Left ventricle myocardium inferior (tissue), 1 donor: Measurements from ENCODE around the gene SPATA45. TPM values are rescaled to one million over a fixed set of nuclear protein-coding genes. Genes with fewer than 3 reads are reported as not detected.

Experiments
- DNase-seq: peaks from one replicate; pipeline ENCODE4 v3.0.0-alpha.2; 2020
- H3K27ac ChIP-seq: fragments of 200-600 bp; replicated peaks from 2 replicates; pipeline ENCODE4 v1.8.0; 2021
- H3K27me3 ChIP-seq: fragments of 200-600 bp; 2 replicates; pipeline ENCODE4 v1.8.0; 2021; ENCODE audit warnings: low read depth
- H3K36me3 ChIP-seq: fragments of 200-600 bp; 2 replicates; pipeline ENCODE4 v1.8.0; 2021
- H3K4me1 ChIP-seq: fragments of 200-600 bp; 2 replicates; pipeline ENCODE4 v1.8.0; 2021
- H3K4me3 ChIP-seq: fragments of 200-600 bp; 2 replicates; pipeline ENCODE4 v1.8.0; 2021; ENCODE audit warnings: mild to moderate bottlenecking, moderate library complexity
- H3K9me3 ChIP-seq: fragments of 200-600 bp; replicated peaks from 2 replicates; pipeline ENCODE4 v1.8.0; 2021
- intact Hi-C: fragments of 100-400 bp; cut with micrococcal nuclease; formaldehyde crosslinking; loops from one replicate; pipeline ENCODE4 v1.11.0; 2022
- total RNA-seq: library from RNA; stranded (reverse); fragmentation: NEBNext Ultra II Directional; extraction: Animal tissue kit (Norgen Biotek cat#: 25700); gene quantifications from one replicate; pipeline ENCODE4 v1.2.1, GENCODE V29; 2021
- TF ChIP-seq, protein P1 (sequence below): fragments of 200-600 bp; IDR thresholded peaks from 2 replicates; pipeline ENCODE4 v1.8.0; 2021; ENCODE audit warnings: antibody characterized with exemption, mild to moderate bottlenecking, borderline replicate concordance
- donor health status: DM: no; HTN: yes; CAD: no; lungs with severe emphysema.

Gene SPATA45
- total RNA-seq, 1 donor from 2014 or later, result not detected

DNA sequence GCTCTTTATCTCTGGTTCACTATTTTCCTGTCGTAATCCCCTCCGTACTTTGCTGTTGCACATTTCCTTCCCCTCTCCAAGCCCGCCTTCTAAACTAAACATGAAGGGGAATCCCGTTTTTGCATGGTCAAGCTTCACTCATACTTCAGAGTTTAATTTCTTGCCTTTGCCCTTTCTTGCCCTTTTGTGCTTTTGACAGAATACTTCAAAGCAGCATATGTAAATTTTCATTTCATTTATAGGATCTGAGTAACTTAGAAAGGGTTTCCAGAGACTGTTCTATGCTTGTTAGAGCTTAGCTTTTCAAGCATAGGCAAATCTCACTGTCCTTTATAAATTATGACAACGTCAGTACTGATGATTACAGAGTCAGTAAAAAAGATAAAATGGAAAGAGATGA is 27.7 kb downstream of the SPATA45 start:
- Histone ChIP-seq H3K4me3 (no peak overlapping the region), H3K36me3 (no peaks in the 10 kb centered on the region), H3K27ac (no peak overlapping the region), H3K4me1 (no peaks in the 10 kb centered on the region), H3K27me3 (no peaks in the 10 kb centered on the region), H3K9me3 (no peaks in the 10 kb centered on the region)
- DNase-seq, result no peak
- TF ChIP-seq, protein P1, sequence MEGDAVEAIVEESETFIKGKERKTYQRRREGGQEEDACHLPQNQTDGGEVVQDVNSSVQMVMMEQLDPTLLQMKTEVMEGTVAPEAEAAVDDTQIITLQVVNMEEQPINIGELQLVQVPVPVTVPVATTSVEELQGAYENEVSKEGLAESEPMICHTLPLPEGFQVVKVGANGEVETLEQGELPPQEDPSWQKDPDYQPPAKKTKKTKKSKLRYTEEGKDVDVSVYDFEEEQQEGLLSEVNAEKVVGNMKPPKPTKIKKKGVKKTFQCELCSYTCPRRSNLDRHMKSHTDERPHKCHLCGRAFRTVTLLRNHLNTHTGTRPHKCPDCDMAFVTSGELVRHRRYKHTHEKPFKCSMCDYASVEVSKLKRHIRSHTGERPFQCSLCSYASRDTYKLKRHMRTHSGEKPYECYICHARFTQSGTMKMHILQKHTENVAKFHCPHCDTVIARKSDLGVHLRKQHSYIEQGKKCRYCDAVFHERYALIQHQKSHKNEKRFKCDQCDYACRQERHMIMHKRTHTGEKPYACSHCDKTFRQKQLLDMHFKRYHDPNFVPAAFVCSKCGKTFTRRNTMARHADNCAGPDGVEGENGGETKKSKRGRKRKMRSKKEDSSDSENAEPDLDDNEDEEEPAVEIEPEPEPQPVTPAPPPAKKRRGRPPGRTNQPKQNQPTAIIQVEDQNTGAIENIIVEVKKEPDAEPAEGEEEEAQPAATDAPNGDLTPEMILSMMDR, result no peak
- intact Hi-C loops, result loop anchor here (5.0 kb wide), 1 partner anchor 178 kb away; no protein-coding TSS in a partner anchor

DNA sequence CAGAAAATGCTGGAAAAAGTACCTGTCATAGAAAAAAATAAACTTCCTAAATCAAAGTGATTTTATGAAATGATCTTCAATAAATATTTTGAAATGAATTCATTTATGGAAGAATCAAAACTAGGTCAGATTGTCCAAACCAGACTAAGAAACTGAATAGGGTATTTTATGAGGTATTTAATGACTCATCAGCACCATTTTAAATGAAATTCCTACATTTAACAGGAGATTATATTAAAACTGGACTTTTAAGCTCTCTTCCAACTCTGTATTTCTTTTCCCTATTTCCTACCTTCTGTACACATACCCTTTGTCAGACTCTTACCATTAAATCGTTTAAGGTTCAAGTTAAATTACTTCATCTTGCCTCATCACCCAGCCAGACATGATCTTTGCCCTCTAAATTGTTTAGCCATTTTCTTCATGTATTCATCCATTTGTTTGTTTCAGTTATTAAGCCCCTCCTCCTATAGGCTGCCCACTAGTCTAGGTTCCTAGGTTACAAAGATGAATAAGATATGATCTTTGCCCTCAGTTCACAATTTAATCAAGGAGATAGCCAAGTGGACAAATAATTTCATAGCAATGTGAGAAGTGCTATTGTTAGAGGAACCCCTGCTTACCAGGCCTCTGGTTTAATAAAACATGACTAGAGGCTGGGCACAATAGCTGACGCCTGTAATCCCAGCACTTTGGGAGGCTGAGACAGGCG is 30.7 kb downstream of the SPATA45 start:
- TF ChIP-seq, protein P1, result no peak
- H3K27me3 ChIP-seq, result no peaks in the 10 kb centered on the region
- intact Hi-C loops, result loop anchor here (5.0 kb wide), 1 partner anchor 181 kb away; no protein-coding TSS in a partner anchor
- H3K9me3 ChIP-seq, result no peaks in the 10 kb centered on the region
- H3K4me1 ChIP-seq, result no peaks in the 10 kb centered on the region
- H3K27ac ChIP-seq, result no peak overlapping the region
- DNase-seq, result no peak
- peaks cover 19% of the 10 kb centered on the region for H3K36me3 ChIP-seq
- H3K4me3 ChIP-seq, result no peak overlapping the region

DNA sequence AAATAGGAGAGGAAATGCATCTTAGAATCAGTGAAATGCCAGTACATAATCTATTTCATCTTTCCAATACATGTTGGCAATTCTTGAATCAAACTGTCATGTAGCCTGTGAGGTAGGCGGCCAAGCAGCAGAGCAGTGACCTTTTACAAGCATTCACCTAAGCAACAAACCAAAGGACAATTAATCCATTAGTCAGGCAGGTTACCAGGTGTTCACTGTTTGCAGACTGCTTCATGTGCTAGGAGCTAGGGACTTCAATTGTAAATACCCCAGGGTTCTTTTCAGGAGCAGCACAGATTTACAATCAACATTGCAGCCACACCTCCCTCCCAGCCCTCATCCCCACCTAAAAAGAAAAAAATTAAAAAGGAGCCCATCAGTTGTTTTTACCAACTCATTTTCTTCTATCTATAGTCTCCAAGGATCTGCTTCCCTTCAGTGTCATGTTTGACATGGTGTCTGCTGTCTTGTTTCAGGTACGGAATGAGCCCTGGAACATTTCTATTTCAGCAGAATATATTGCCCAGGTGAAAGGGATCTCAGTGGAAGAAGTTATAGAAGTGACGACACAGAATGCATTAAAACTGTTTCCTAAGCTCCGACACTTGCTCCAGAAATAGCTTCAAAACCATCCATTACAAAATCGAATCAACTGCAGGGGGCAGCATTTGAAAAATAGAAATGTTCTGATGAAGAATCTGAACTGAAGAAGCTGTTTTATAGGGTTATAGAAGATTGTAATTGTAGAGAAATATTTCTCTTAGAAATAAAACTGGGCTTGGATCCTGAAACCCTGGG is 32.7 kb downstream of the SPATA45 start:
- H3K36me3 ChIP-seq, result peaks cover 26% of the 10 kb centered on the region
- no peak for DNase-seq
- H3K9me3 ChIP-seq, result no peaks in the 10 kb centered on the region
- H3K4me1 ChIP-seq, result no peaks in the 10 kb centered on the region
- intact Hi-C loops, result loop anchor here (5.0 kb wide), 1 partner anchor 183 kb away; no protein-coding TSS in a partner anchor
- no peak overlapping the region for H3K4me3 ChIP-seq
- no peaks in the 10 kb centered on the region for H3K27me3 ChIP-seq
- TF ChIP-seq, protein P1, result peak; percentile 53
- H3K27ac ChIP-seq, result no peak overlapping the region

DNA sequence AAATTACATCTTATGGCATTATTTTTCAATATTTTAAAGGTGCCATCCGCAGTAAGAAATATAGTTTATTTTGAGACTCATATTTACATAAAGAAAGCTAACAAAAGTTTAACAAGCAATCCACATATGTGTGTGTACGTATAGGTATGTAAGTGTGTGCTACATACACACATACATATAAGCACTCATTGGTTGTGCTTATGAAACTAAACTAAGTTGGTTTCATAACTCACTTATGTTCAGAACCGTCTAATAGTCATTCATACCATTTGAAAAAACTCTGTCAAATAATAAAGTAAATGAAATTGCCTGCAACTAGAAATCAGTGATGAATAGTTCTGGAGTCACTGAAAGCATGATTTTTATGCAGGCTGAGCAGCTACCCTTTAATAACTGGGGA is 41.7 kb downstream of the SPATA45 start:
- no peaks in the 10 kb centered on the region for H3K9me3 ChIP-seq
- no peak overlapping the region for H3K4me3 ChIP-seq
- TF ChIP-seq, protein P1, result no peak
- intact Hi-C loops, result no loop called here
- H3K27me3 ChIP-seq, result no peaks in the 10 kb centered on the region
- H3K27ac ChIP-seq, result no peak overlapping the region
- DNase-seq, result no peak
- no peaks in the 10 kb centered on the region for H3K4me1 ChIP-seq
- H3K36me3 ChIP-seq, result peaks cover 77% of the 10 kb centered on the region

DNA sequence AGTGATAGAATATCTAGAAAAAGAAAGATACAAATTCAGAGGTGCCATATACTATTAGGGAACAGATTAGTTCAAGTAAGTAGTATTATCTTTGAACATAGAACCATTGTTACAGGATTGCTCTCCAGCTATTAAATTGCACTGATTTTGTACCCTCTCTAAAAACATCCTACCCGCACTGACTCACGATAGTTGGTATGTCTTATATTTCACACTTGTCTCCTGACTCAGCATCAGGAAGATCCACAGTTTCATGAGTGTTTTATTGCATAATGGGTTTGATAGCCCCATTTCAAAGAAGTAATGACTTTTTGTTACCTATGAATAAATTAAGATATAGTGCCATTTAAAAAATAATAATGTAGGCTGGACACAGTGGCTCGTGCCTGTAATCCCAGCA is 49.8 kb downstream of the SPATA45 start:
- peaks cover 51% of the 10 kb centered on the region for H3K36me3 ChIP-seq
- peaks cover 16% of the 10 kb centered on the region for H3K4me1 ChIP-seq
- DNase-seq, result no peak
- no peaks in the 10 kb centered on the region for H3K27me3 ChIP-seq
- TF ChIP-seq, protein P1, result no peak
- no peaks in the 10 kb centered on the region for H3K9me3 ChIP-seq
- no peak overlapping the region for H3K27ac ChIP-seq
- H3K4me3 ChIP-seq, result no peak overlapping the region
- intact Hi-C loops, result no loop called here
